GM18505 (cell line): ENCODE data around the gene ATP6V0D1.

Experiments
- ATAC-seq: cut with Tn5 transposase; IDR thresholded peaks from one replicate; pipeline ENCODE4 v1.9.1; 2021; ENCODE audit not compliant: unreplicated experiment
- POLR2A ChIP-seq: IDR thresholded peaks from 4 replicates; pipeline ENCODE4 v1.6.1; 2011; ENCODE audit warnings: borderline replicate concordance; ENCODE audit not compliant: insufficient read depth, insufficient read length; ENCODE audit errors: extremely low read depth

The ATP6V0D1 gene

GRCh38 chr16:67442581-67443255, 38.2 kb downstream of the ATP6V0D1 start:
- no peak for TF ChIP-seq POLR2A
- no peak for ATAC-seq

GRCh38 chr16:67441907-67442306, 39.0 kb downstream of the ATP6V0D1 start:
- no peak for TF ChIP-seq POLR2A
- no peak for ATAC-seq

- TF ChIP-seq POLR2A, result no peak
Measured at GRCh38 chr16:67441271-67441753, 39.6 kb downstream of the ATP6V0D1 start.

GRCh38 chr16:67438824-67439393, 42.0 kb downstream of the ATP6V0D1 start:
- no peak for TF ChIP-seq POLR2A
- no peak for ATAC-seq

More at GRCh38 chr16:67441271-67441753, 39.6 kb downstream of the ATP6V0D1 start:
- ATAC-seq, result no peak

- TF ChIP-seq POLR2A, result no peak
- no peak for ATAC-seq
Measured at GRCh38 chr16:67438098-67438791, 42.7 kb downstream of the ATP6V0D1 start.

GRCh38 chr16:67437513-67437912, 43.4 kb downstream of the ATP6V0D1 start:
- TF ChIP-seq POLR2A, result no peak
- ATAC-seq, result no peak

- ATAC-seq, result no peak
- no peak for TF ChIP-seq POLR2A
Measured at GRCh38 chr16:67436640-67437193, 44.2 kb downstream of the ATP6V0D1 start.

- TF ChIP-seq POLR2A, result no peak
- ATAC-seq, result no peak
Measured at GRCh38 chr16:67435758-67436164, 45.2 kb downstream of the ATP6V0D1 start.

GRCh38 chr16:67433131-67433719, 47.7 kb downstream of the ATP6V0D1 start:
- no peak for TF ChIP-seq POLR2A
- no peak for ATAC-seq

- no peak for ATAC-seq
- TF ChIP-seq POLR2A, result no peak
Measured at GRCh38 chr16:67432506-67432890, 48.5 kb downstream of the ATP6V0D1 start.

GRCh38 chr16:67431775-67432505, 49.0 kb downstream of the ATP6V0D1 start:
- TF ChIP-seq POLR2A, result no peak
- ATAC-seq, result no peak

GRCh38 chr16:67430977-67431774, 49.8 kb downstream of the ATP6V0D1 start, which contains the start of gene HSD11B2:
Gene HSD11B2, plus strand, starts transcription at chr16:67431121. Its CDS starts 128 bp downstream, at chr16:67431249.
- no peak for ATAC-seq
- no peak for TF ChIP-seq POLR2A

- TF ChIP-seq POLR2A, result no peak
- ATAC-seq, result no peak
Measured at GRCh38 chr16:67430504-67430976, 50.4 kb downstream of the ATP6V0D1 start.
